Measurements from ENCODE around the gene ZBTB20.

Gene ZBTB20

DNA sequence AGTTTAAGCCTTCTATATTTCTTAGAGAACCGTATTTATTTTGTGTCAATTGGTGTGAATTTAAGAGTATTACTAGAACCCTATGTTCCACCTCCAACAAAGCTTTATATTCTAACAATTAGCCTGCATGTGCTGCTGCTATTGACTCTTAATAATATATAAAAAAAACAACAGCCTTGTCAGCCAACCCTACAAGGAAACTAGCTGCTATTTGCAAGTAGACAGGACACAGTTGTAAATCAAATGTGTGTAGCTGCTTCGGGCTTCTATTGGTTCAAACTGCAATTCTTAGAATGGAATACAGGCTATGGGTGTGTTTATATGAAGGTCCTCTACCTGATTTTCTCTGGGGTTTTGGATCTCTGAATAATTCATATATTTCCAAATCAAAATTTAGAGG lies 60.7 kb downstream of the ZBTB20 start:
- DNase-seq, result no peak

DNA sequence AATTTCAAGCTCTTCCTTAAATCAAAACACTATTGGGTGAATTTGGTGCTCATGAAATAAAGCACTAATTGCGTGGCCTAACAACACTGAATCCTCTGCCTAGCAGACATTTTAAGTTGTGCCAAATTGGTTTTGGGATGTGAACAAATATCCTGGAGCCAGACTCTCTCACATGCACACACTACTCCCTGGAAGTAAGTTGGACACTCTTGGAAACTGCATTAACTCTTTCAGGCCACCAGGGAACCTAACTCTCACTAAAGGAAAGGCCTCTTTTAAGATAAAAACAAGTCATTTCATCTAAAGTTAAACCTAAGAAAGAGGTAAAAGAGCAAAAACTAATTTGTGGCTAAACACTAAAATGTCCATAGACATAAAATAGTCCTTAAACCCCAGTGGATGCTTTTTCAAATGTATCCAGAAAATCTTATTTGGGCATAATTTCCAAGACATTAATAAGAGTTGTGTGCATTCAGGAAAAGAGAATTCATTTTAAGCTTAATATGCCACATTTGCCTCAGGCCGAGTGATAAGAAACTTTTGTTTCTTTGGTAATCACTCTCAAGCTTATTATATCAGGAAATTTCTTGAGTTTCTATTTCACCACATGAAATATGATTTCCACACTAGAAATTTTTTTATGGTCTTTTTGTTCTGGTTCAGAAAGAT lies 61.8 kb downstream of the ZBTB20 start:
- no peak for DNase-seq

DNA sequence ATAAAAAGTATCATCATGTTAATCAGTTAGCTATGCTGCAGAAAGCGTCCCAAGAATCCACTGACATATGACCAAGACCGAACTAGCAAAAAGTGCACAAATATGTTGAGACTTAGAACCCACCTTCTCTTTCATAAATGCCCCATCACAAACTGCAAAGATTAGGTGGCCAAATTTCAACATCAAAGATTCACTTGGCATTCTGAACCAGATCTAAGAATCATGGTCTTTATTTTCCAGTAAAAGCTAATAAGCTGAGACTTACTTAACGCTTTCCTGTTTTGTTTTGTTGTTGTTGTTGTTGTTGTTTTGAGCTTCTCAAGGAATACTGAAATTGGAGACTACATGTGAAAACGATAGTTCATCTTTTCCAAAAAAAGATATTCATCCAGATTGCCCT lies 62.4 kb downstream of the ZBTB20 start:
- no peak for DNase-seq

DNA sequence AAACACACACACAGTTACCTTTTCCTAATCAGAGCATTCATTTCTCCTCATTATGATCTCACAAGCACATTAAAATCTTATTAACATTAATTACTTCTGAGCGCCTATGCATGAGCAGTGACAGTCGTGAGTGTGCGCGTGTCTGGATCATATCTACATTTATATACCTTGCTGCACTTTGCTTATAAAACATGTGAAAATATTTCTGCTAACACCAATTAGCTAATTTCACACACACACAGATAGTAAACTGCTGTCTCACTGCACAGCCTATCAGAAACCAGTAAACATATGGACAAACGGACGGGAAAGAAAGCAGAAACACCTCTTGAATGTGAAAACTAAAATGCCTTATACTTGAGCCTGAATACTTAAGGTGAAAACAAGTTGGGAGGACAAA lies 64.8 kb downstream of the ZBTB20 start:
- no peak for DNase-seq

DNA sequence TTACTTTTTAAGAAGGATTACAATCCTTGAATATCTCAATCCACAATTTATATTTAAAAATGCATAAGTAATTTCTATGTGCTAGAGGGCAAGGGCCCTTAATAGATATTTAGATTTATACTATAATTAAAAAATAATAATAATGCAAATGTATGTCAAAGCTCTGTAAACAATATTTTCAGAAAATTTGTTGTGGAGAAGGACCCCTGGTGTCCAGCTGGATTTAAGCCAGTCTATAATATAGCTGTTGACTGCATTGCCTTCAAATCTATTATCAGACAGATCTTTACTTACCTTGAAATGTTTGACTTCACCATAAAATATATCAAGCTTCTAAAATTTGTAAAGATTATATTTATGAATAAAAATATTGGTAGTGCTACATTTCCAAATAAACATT lies 65.6 kb downstream of the ZBTB20 start:
- no peak for DNase-seq

DNA sequence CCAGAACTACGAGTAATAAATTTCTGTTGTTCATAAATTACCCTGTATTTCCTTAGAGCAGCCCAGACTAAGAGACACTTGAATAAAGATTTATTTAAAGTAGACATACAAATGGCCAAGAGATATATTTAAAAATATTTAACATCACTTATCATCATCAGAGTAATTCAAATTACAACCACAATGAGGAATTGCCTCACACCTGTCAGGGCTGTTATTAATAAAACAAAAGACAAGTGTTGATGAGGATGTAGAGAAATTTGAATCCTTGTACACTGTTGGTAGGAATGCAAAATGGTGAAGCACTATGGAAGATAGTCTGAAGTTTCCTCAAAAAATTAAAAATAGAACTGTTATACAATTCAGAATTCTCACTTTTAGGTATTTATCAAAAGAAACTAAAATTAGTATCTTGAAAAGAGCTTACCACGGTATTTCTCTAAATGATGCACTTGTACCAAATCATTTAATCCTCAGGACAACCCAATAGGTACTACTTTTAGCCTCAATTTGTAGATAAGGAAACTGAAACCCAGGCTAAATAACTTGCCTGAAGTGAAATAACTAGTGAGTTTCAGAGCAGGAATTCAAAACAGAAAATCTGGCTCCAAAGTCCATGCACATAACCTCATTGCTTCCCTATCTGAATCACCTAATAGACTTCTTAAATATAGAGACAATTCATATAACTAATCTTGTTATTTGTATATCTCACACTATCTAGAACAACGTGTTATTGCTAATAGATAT lies 69.4 kb downstream of the ZBTB20 start:
- no peak for DNase-seq

DNA sequence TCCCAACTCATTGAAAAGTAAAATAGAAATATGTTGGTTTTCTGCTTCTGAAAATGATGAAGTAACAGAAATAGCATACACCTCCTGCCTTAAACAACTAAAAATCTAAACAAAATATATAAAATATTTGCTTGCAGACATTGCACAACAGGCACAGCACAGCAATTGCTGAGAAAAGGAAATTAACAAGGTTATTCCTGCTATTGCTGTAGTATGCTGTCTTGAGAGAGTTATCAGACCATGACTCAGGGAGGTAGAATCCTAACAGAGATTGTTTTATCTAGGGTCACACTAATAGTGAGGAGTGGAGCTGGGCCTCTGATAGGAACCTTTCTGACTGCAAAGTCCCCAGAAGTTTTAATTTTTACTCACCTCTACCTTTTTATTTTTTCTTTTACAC lies 72.6 kb downstream of the ZBTB20 start:
- no peak for DNase-seq

DNA sequence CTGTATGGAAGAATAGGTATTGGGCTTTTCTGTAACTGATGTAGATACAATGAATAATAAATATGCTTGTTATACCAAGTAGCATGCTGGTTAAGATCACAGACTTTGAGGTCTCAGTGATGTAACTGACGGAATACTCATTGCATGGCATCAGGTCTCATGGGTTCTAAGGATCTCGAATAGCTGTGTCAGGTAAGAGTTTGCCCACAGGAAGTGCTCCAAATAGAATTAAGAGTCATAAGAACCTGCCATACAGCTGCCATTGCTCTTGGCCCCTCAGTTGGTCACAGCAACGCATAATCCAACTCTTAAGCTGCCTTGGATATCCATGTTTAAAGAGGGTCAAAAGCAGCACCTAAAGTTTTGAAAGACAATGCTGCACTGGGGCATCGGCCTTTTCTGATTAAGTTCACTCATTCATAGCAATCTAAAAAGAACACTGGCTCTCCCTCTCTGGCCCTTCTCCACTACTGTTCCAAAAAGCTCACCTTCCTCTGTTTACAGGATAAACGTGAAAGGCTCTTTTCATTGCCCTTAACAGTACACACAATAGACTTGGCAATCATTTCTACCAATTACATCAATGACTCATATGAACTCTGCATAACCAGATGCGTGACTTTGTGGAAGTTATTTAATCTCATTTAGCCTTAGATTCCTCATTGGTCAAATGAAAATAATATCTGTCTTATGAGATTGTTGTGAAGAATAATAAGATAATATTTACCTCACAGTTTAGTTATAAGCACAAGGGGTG lies 74.6 kb downstream of the ZBTB20 start:
- no peak for DNase-seq

DNA sequence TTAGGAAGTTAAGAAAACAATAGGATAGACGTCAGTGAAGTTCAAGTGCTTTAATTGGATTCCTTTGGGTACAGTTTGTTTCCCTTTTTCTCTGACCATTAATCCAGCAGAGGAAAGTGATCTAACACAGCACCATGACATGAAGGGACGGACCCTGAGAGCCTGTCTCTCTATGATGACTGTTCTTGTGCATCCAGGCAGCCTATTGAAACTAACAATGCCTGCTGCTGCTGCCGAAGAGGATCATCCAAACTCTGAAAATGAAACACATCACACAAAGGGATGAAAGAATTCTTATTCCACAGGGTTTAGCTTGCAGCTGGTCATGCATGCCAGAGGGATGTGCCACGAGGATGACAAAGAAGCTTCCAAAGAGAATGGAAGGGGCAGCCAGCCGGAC lies 75.5 kb downstream of the ZBTB20 start:
- DNase-seq, result no peak

DNA sequence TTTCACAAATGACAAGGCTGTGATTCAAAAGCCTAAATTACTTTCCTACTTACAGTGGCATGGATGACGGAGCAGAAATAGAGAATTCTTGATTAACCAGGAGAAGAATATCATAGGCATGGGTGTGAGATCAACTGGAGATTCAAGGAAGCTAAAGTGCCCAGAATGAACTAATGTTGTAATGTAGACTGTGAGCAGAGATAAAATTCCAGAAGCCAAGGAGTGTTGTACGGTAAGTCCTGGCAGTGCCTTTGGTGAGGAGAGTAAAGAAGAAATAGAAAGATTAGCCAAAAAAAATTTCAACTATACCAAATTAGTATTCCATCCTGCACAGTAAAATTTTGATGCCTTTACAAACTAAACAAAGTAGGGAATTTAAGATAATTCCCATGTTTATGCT lies 75.9 kb downstream of the ZBTB20 start:
- no peak for DNase-seq

DNA sequence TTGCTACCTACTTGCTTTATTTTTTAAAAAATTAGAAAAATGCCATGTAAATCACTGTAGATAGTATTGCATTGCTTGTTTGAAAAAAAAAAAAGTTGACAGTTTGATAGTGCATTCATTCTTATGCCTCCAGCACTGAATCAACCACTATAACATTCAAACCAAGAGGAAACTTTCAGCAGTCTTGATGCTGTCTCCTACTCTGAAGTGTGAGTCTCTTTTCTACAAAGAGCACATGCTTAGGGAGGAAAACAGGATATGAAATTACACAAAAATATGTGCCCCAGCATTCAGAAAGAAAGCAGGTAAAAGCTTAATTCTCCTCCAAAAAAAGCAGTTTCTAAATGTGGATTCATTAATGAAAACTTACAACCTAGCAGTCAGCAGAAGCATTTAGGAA lies 78.3 kb downstream of the ZBTB20 start:
- no peak for DNase-seq

DNA sequence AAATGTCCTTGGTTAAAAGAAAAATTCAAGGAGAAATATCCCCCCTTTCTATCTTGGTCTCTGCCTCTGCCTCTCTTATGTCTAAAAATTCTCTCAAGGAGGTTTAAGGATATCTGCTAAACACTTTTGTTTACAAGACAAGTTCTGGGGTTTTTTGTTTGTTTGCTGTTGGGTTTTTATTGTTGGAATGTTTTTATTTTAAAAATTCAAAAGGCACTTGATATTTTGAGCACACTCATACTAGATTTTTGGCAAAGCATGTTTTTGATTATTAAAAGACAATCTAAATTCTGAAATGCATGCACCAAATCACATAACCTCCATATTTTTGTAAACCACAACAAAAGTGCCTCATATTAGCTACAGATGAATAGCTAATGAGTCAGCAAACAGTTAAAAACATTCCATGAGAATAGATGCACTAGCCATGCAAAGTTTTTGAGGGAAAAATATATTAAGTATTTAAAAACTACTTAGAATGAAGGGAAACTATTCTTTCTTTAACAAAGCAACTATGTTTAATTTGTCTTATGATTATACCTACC lies 84.6 kb downstream of the ZBTB20 start:
- DNase-seq, result no peak

DNA sequence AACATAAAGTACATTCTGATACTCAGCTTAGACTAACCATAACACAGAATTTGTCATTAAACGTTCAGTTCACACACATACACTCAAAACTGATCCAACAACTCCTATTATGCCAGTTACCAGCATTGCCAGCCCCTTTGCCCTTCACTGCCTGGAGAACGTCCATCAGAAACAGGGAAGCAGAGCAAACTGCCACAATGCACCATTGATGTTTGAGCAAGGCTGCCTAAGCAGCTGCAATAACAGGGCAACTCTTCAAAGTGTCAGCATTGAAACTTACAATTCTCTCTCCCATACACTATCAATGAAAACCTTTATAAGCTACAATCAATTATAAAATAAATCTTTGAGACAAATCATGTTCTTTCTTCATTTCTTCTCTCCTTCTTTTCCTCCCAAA lies 85.1 kb downstream of the ZBTB20 start:
- DNase-seq, result no peak

DNA sequence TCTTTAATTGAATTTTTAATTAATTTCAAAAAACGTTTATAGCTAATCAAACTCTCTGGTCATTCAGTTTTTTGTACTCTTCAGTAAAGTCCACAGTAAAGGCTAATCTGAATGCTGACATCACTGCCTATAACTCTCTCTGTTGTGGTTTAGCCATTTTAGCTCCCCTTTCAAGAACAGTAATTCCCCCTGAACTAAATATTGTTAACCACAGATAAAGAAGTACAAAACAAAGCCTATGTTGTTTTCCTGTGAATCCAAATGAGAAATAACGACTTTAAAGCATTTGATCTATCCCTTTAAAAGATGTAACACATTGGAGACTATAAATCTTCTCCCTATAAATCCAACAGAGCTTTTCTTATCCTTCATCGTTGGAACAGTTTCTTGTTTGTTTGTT lies 94.2 kb downstream of the ZBTB20 start:
- no peak for DNase-seq

DNA sequence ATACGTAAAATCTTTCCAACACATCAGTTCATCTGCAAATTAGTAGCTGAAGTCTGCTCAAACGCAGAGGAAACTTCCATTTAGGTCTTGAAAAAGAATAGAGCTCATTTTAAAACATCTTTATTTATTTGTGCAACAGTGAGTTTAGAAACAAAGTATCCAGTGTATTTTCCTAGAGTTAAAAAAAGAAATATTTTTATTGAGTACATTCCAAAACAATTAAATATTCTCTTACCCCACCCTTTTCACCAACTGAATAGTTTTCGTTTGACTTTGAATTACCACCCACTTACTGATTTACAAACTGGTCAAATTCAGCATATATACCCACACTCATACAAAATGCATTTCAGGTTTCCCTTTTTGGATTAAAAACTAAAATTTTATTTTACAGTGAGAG lies 104.7 kb downstream of the ZBTB20 start:
- DNase-seq, result no peak

DNA sequence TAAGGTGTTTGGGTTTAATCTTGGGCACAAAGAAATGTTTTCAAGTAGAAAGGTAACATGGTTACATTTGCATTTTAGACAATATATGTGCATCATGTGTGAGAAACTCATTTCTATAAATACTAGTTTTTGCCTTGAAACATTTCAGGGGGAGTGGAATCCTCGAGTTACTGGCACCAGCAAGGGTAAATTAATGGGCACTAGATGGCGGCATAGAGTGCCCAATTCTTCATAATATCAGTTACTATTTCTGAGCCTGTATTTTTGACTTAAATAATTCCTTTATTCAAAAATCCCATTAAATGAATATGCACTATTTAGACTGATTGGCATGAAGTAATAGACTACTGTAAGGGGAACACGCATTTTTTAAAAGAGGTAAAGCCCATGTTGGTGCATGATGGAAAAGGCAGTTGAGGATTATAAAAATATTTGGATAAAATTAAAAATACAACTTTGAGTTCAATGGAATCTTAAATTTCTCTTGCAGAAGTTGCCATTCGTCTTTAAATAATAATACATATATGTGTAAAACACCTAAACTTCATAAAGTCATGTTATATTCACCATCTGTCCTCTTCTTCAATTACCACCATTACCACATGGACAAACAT lies 106.3 kb downstream of the ZBTB20 start:
- DNase-seq, result no peak

DNA sequence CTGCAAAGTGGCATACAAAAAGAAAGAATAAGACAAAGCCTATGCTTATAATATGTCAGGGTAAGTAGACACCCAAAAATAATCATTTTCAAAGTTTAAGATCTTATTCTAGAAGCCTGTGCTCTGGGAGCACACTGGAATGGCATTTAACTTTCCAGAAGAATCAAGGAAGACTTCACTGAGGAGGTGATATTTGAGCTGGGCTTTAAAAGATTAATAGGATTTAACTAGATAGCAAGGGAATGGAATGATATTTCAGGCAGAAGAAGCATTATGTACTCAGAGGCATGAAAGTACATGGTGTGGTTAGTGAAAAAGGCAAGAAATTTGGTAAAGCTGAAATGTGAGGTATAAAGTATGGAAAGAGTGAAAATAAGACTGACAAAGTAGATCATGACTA lies 106.8 kb downstream of the ZBTB20 start:
- DNase-seq, result no peak

DNA sequence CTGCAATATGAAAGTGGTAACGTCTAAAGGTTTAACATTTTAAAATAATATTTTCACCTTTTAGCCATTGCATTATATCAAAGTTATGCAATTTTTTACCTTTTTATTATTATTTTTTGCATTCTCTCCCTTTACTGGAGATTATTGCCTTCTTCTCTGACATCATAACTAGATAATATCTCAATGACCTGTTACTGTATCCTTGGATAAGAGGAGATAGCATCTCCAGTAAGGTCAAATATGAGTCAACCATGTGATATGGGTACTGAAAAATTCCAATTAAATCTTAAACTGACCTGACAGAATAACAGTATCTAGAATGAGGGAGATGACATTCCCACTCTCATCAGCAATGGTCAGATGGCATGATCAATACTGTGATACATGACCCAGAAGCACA lies 108.3 kb downstream of the ZBTB20 start:
- no peak for DNase-seq

DNA sequence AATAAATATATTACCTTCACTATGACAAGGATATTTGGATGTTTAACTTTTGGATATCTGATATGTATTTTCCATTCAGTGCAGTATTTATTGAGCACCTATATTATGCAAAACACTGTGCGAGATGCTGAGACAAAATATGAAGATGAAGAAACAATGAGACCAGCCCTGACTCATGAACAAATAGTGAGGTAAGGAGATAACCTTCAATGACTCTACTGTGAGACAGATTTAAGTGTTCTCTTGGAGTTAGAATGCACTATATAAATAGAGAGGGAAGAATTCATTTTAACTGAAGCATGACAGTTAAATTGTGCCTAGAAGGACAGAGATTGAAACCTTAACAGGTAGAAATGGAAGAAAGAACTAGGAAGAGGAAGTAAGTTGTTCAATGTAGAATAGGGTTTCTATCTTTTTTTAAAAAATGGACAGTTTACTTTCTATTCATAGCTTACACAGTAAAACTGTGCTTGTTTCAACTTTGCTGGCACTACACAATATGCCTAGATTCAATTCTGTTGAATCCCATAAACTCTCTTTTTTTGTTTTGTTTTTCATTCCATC lies 124.2 kb downstream of the ZBTB20 start:
- DNase-seq, result no peak

DNA sequence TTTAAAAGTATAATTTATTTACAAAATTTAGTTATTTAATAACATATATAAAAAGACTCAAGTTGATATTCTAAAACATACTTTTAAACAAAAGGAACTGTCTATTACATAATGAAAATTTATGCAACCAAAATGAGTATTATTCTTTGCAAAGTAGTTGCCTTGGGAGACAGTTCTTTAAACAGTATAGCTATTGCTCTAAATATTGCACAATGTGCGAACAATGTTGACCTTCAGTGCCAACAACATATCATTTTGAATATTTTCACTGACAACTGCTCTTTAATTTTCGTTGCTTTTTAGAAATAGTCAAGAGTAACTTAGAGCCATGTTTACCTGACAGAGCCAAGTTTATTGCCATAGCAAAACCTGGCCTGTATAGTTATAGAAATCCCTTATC lies 124.9 kb downstream of the ZBTB20 start:
- no peak for DNase-seq

DNA sequence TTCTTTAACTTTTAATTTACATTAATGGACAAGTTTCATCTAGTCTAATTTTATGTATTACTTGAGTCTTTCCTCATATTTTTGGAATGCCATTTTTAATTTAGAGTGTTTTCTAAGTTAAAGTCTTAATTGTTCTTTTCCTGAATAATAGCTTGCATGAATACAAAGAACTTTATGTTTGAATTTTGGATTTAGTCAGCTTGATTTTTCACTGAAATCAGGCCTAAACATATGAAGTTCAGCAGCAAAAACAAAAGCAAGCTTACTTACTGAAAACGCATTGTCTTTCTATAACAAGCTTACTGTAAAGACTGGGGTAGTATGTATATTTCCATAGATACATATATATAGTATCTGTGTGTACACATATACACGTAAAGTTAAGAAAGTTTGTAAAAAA lies 126.0 kb downstream of the ZBTB20 start:
- DNase-seq, result no peak

DNA sequence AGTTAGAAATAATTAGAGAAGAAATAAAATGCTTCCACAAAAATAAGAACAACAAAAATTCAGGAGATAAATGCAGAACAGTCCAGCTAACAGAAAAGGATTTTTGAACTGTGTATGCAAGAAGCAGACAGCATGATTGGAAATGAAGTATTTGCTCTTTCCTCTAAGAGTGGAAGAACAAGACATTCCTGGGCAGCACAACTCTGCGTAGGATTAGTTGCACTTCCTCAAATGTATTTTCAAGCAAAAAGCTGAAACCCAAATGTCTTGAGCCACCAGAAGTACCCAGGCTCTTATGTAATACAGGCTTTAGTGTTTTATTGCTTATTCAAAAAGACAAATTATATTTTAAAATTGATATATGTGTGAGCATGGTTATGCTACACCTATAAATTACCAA lies 127.2 kb downstream of the ZBTB20 start:
- DNase-seq, result no peak

DNA sequence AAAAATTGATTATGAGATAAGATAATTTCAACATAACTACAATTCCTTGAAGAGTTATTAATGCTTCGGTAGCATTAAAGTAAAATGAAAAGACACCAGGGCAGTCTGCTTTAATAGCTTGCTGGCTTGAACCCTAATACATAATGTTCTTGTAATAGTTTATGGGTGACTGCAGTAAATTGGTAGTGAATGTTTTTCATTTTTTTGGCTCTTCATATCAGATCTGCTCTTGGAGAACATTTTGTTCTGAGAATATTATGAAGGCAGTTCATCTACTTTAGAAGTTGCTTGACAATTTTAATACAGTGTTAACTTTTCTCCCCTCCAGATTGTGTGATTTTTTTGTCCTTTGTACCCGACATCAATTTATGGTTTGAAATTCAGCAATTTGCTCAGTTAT lies 128.4 kb downstream of the ZBTB20 start:
- DNase-seq, result no peak

Data from GF-D8 (cell line).